CD14-positive monocyte (primary cell): ENCODE measurements around the gene ZNF821. TPM values are rescaled to one million over a fixed set of nuclear protein-coding genes. Genes with fewer than 3 reads are reported as not detected.
A peak's percentile ranks its signal among the peaks of the same experiment; 100 is the strongest.

Source experiments
- DNase-seq, 3 donors: peaks; one replicate each; pipeline ENCODE4 v3.0.0-alpha.2; 2011 to 2022
- H2AFZ ChIP-seq: 2 replicates; pipeline ENCODE4 v1.6.0; 2012; ENCODE audit warnings: mild to moderate bottlenecking, low read depth, low read length, inconsistent platforms; ENCODE audit not compliant: insufficient read depth, poor library complexity, severe bottlenecking
- H3K27ac ChIP-seq, 2 donors: 1 replicate in 1 of 2; 2 replicates in 1 of 2; pipeline ENCODE4 v1.5.1; 2012 to 2013; ENCODE audit warnings: low read length in 2 of 2, control low read depth in 1 of 2, inconsistent platforms in 1 of 2, low read depth in 1 of 2, mild to moderate bottlenecking in 1 of 2
- H3K27me3 ChIP-seq, 2 donors: one replicate each; pipeline versions ENCODE4 v1.6.0 to v1.6.1; 2011 to 2013; ENCODE audit warnings: low read length in 2 of 2; ENCODE audit not compliant: control insufficient read depth in 2 of 2, insufficient read depth in 2 of 2
- H3K36me3 ChIP-seq, 2 donors: replicated peaks in 1 of 2; 1 replicate in 1 of 2; 2 replicates in 1 of 2; pipeline versions ENCODE4 v1.5.1 to v1.6.1; 2012 to 2013; ENCODE audit warnings: low read length in 2 of 2, control low read depth in 1 of 2, inconsistent platforms in 1 of 2, mild to moderate bottlenecking in 1 of 2; ENCODE audit not compliant: insufficient read depth in 2 of 2, control insufficient read depth in 1 of 2
- H3K4me1 ChIP-seq, 2 donors: 1 replicate in 1 of 2; 2 replicates in 1 of 2; pipeline versions ENCODE4 v1.5.1 to v1.6.1; 2012 to 2013; ENCODE audit warnings: low read length in 2 of 2, control low read depth in 1 of 2, inconsistent platforms in 1 of 2, mild to moderate bottlenecking in 1 of 2, moderate library complexity in 1 of 2; ENCODE audit not compliant: insufficient read depth in 2 of 2, control insufficient read depth in 1 of 2
- H3K4me2 ChIP-seq: replicated peaks from 2 replicates; pipeline ENCODE3; 2012; ENCODE audit warnings: low read length, moderate library complexity, mild to moderate bottlenecking; ENCODE audit not compliant: poor library complexity, severe bottlenecking; ENCODE audit errors: extremely low read depth
- H3K4me3 ChIP-seq, 3 experiments: fragments of 200-600 bp in 1 of 3; sonication (generic) in 1 of 3; replicated peaks in 1 of 3; 1 replicate in 2 of 3; 2 replicates in 1 of 3; pipeline ENCODE4 v1.5.1; 2011 to 2013; ENCODE audit warnings: low read length in 3 of 3, mild to moderate bottlenecking in 3 of 3, control low read depth in 2 of 3, low read depth in 2 of 3, inconsistent platforms in 1 of 3, moderate library complexity in 1 of 3
- H3K79me2 ChIP-seq: 2 replicates; pipeline ENCODE4 v1.6.0; 2012; ENCODE audit warnings: mild to moderate bottlenecking, control low read depth, inconsistent platforms, low read length, moderate library complexity; ENCODE audit not compliant: insufficient read depth
- H3K9ac ChIP-seq: 2 replicates; pipeline ENCODE4 v1.6.0; 2017; ENCODE audit warnings: low read length, mild to moderate bottlenecking; ENCODE audit not compliant: insufficient read depth, poor library complexity, severe bottlenecking
- H3K9me3 ChIP-seq, 2 donors: replicated peaks in 1 of 2; 1 replicate in 1 of 2; 2 replicates in 1 of 2; pipeline versions ENCODE4 v1.5.1 to v1.6.1; 2012 to 2013; ENCODE audit warnings: low read length in 2 of 2, control low read depth in 1 of 2; ENCODE audit not compliant: control insufficient read depth in 1 of 2, insufficient read depth in 1 of 2
- H4K20me1 ChIP-seq: 2 replicates; pipeline ENCODE4 v1.6.0; 2012; ENCODE audit warnings: mild to moderate bottlenecking, low read length, control low read depth, moderate library complexity; ENCODE audit not compliant: insufficient read depth
- H3K27ac Mint-ChIP-seq, 7 donors: one replicate each; pipeline ENCODE4 v1.8.0; 2020; ENCODE audit warnings: mild to moderate bottlenecking in 7 of 7, mixed read lengths in 7 of 7, moderate library complexity in 6 of 7, inconsistent platforms in 2 of 7
- H3K27me3 Mint-ChIP-seq, 3 donors: one replicate each; pipeline ENCODE4 v1.8.0; 2021 to 2022; ENCODE audit warnings: low read depth in 3 of 3, mild to moderate bottlenecking in 3 of 3, mixed read lengths in 3 of 3, moderate library complexity in 3 of 3, inconsistent platforms in 1 of 3
- H3K36me3 Mint-ChIP-seq, 2 donors: one replicate each; pipeline ENCODE4 v1.8.0; 2020; ENCODE audit warnings: mixed read lengths in 2 of 2, inconsistent platforms in 1 of 2, mild to moderate bottlenecking in 1 of 2
- H3K4me1 Mint-ChIP-seq: one replicate; pipeline ENCODE4 v1.8.0; 2020; ENCODE audit warnings: mild to moderate bottlenecking, mixed read lengths
- H3K4me3 Mint-ChIP-seq, 2 donors: one replicate each; pipeline ENCODE4 v1.8.0; 2020; ENCODE audit warnings: mild to moderate bottlenecking in 2 of 2, mixed read lengths in 2 of 2, moderate library complexity in 1 of 2
- H3K9me3 Mint-ChIP-seq, 7 donors: one replicate each; pipeline ENCODE4 v1.8.0; 2020 to 2022; ENCODE audit warnings: mixed read lengths in 7 of 7, mild to moderate bottlenecking in 6 of 7, moderate library complexity in 6 of 7, inconsistent platforms in 2 of 7
- CTCF ChIP-seq: fragments of 200-600 bp; IDR thresholded peaks from one replicate; pipeline ENCODE4 v1.8.0; 2022; ENCODE audit warnings: antibody characterized with exemption, mild to moderate bottlenecking
- WGBS: methylation state at CpG from one replicate; pipeline ENCODE4 v1.1.5; 2013; ENCODE audit warnings: missing lambda C conversion rate; ENCODE audit not compliant: insufficient coverage; 5-methylcytosine and 5-hydroxymethylcytosine counted together
- intact Hi-C, 2 donors: fragments of 100-400 bp; cut with micrococcal nuclease; formaldehyde crosslinking; loops; one replicate each; pipeline versions ENCODE4 v1.15.0 to v1.15.1; 2023
- polyA plus RNA-seq, 3 donors: library from polyadenylated mRNA; depleted of rRNA in 1 of 3; unstranded in 2 of 3; stranded (reverse) in 1 of 3; fragments of 300-500 nt in 2 of 3; fragments of >200 nt in 1 of 3; fragmentation: Illumina TruSeq in 2 of 3; gene quantifications; 1 replicate in 2 of 3; 2 replicates in 1 of 3; pipeline ENCODE4 v1.2.3, GENCODE V29; 2012 to 2021

The ZNF821 gene
- polyA plus RNA-seq, 3 donors, result 3.1 to 5.4 (median 4.9) TPM

- 100% methylated on average over 2 of the region's 4 CpGs for WGBS
- no peak for DNase-seq
- Mint-ChIP-seq H3K36me3 (peaks cover 66 to 78% of the 10 kb centered on the region in 2 donors), H3K27me3 (no peaks in the 10 kb centered on the region), H3K9me3 (no peaks in the 10 kb centered on the region), H3K4me1 (peaks cover 9% of the 10 kb centered on the region), H3K4me3 (no peak overlapping the region), H3K27ac (no peak overlapping the region)
- no peaks in the 10 kb centered on the region for H3K27me3 ChIP-seq
- H3K4me3 ChIP-seq, result no peak overlapping the region
- H3K4me2 ChIP-seq, result no peak overlapping the region
- no peak for TF ChIP-seq CTCF
- no peak overlapping the region for H2AFZ ChIP-seq
- intact Hi-C loops, result no loop called here
- no peaks in the 10 kb centered on the region for H3K9me3 ChIP-seq
- peaks cover 65% of the 10 kb centered on the region for H4K20me1 ChIP-seq
- peaks cover 66 to 99% of the 10 kb centered on the region in 2 donors for H3K36me3 ChIP-seq
- H3K4me1 ChIP-seq, result no peaks in the 10 kb centered on the region
- peaks cover 24% of the 10 kb centered on the region for H3K79me2 ChIP-seq
- H3K27ac ChIP-seq, result no peak overlapping the region
- H3K9ac ChIP-seq, result no peak overlapping the region
Observed at GRCh38 chr16:71854369-71854948, 29.5 kb downstream of the ZNF821 start.

GRCh38 chr16:71853413-71853812, 30.6 kb downstream of the ZNF821 start:
- peaks cover 63 to 78% of the 10 kb centered on the region in 2 donors for H3K36me3 Mint-ChIP-seq
- no peaks in the 10 kb centered on the region for H3K9me3 Mint-ChIP-seq
- Histone ChIP-seq H3K79me2 (peaks cover 24% of the 10 kb centered on the region), H3K27me3 (no peaks in the 10 kb centered on the region), H3K27ac (no peak overlapping the region), H3K36me3 (peaks cover 68 to 99% of the 10 kb centered on the region in 2 donors), H4K20me1 (peaks cover 65% of the 10 kb centered on the region), H3K9me3 (no peaks in the 10 kb centered on the region), H3K4me2 (no peak overlapping the region), H2AFZ (no peak overlapping the region), H3K4me3 (no peak overlapping the region), H3K9ac (no peak overlapping the region), H3K4me1 (no peaks in the 10 kb centered on the region)
- no peak for TF ChIP-seq CTCF
- WGBS, result 100% methylated on average over 1 of the region's 4 CpGs
- intact Hi-C loops, result no loop called here
- H3K27me3 Mint-ChIP-seq, result no peaks in the 10 kb centered on the region
- peak overlapping the region in 1 of 7 donors; percentile 80 for H3K27ac Mint-ChIP-seq
- H3K4me1 Mint-ChIP-seq, result peaks cover 9% of the 10 kb centered on the region
- no peak overlapping the region for H3K4me3 Mint-ChIP-seq
- no peak for DNase-seq
